NCI-H187 treated with DMSO at 0.1 percent for 48 hours (cell line): Measurements from ENCODE around the gene ITPRID1.
A peak's percentile ranks its signal among the peaks of the same experiment; 100 is the strongest.
"Not testable (repeated sequence)": the region's sequence is repeated elsewhere in the genome, so short reads cannot be mapped to it uniquely, and the experiment has no call there.

ENCODE experiments used
- DNase-seq: peaks from one replicate; lab custom pipeline; 2025; lab: John Stamatoyannopoulos, UW

ITPRID1 gene

GRCh38 chr7:31516680-31517502 lies 3.0 kb downstream of the ITPRID1 start:
- DNase-seq = no peak

DNA sequence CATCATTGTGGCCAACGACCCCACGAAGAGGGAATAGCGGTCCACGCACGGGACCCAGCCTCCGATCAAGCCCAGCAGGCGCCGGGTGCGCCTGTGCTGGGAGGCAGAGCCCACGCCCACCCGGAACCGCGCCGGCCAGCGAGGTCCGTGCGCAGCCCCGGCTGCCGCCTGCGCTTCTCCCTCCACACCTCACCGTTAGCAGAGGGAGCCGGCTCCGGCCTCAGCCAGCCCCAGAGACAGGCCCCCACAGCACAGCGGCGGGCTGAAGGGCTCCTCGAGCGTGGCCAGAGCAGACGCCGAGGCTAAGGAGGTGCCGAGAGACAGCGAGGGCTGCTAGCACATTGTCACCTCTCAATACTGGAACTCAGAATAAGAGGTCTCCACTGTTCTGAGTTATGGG lies 3.6 kb downstream of the ITPRID1 start:
- DNase-seq = no peak

GRCh38 chr7:31518766-31519165 lies 4.9 kb downstream of the ITPRID1 start:
- no peak for DNase-seq

DNA sequence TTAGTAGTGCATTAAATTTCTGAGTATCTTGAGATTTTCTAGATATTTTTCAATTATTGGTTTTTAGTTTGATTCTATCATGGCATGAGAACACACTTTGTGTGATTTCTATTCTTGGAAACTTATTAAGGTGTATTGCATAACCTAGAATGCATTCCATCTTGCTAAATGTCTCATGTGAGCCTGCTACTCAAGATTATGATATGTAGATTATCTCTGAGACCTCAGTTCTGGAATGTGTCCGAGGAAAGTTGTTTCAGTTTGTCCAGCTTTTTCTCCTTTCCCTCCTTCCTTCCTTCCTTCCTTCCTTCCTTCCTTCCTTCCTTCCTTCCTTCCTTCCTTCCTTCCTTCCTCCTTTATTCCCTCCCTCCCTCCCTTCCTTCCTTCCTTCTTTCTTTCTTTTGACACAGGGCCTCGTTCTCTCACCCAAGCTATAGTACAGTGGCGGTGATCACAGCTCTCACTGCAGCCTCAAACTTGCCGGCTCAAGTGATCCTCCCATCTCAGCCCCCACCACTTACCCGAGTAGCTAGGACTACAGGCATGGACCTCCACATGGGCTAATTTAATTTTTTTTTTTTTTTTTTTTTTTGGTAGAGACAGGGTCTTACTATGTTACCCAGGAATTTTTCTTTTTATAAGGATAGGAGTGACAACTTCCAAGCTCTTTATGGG lies 7.6 kb downstream of the ITPRID1 start:
- no peak for DNase-seq

DNA sequence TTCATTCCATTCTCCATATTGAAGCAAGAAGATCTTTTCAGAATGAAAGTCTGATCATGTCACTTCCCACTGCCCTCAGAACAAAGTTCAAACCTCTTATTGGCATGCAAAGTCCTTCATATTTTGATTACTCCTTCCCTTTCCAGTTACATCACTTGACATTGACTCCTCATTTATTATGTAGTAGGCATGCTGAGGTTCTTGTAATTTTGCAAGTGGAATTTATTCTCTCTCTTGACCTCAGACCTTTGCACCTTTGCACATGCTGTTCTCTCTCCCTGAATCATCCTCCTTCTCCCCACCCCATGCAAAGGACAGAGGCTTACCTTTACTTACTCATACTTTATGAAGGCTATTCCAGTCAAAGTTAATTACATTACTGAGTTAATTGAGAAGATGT lies 13.0 kb downstream of the ITPRID1 start:
- DNase-seq = no peak

DNA sequence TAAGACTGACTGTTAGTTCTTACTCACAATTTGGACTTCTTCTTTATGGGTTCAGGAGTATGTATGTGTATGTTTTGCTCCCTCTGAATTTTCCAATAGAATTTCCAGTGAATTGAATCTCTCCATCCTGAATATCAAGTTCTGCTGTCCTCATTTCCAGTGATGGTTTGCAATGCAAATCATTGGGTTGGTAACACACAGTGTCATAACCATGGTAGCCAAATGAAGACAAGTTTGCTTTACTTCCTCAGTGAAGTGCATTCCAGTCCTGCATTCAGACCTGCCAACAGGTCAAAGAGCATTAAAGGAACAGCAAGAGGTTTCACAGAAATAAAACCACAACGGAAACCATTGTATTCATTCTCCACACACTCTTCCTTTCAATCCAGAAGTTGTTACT lies 15.2 kb downstream of the ITPRID1 start:
- DNase-seq = no peak

DNA sequence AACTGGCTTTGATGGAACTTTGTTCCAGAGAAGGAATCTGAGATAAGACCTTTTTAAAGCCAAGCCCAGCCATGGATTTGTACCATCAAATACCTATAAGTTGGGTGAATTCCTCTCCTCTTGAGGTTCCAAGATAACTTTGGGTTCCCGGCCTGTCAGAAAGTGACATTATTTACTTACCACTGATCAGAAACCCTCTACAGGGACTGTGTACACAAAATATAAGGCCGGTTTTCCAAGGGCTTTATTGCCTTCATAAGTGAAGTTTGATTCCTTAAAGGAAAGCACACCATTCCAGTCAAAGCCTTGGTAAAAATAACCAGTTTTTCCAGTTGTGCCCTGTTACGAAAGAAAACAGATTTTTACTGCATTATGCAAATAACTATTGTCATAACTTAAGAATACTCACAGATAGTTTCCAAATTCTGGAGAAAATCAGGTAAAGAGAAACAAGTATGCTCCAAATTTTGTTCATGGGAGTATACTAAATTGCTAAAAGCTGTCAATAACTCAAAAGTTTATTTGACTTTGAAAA lies 26.8 kb downstream of the ITPRID1 start:
- DNase-seq = not testable (repeated sequence)

DNA sequence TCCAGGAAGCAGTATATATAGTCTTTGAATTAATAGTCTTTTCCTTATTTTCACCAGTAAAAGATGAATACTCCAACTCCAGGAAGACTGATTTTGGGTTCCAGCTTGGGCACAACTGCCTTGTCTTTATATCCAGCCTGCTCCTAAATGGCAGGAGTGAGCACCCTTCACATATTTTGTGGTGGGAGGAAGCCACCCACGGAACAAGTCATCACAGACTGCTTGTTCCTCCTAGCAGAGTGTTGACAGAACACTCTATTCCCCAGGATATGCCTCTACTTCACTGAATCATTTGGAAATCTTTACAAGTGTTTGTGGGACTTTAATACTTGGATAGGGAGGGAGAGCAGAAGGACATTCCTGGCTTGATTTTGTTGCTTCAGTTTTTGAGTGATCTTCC lies 31.7 kb downstream of the ITPRID1 start:
- no peak for DNase-seq

- no peak for DNase-seq
These were observed 35.7 kb downstream of the ITPRID1 start for GRCh38 chr7:31549611-31550010.

- no peak for DNase-seq
These were observed 36.5 kb downstream of the ITPRID1 start for GRCh38 chr7:31550432-31550831.

DNA sequence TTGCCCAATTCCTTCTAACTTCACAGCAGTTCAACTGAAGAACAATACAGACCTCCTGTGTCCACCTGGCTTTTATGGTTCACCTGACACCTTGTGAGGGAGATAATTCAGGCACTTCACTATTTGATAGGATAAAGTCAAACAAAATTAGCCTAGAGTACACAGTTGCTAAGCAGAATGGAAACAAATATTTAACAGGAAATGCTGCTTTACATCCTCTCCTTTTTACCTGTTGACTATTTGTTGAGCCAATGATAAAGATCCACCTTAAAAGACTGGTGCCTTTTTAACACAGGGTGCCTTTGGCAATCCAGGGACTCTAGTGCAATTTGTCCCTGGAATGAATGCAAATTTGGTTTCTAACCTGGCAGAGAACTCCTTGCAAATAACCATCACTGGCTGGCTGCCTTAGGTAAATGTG lies 39.8 kb downstream of the ITPRID1 start:
- DNase-seq = peak; percentile 5

DNA sequence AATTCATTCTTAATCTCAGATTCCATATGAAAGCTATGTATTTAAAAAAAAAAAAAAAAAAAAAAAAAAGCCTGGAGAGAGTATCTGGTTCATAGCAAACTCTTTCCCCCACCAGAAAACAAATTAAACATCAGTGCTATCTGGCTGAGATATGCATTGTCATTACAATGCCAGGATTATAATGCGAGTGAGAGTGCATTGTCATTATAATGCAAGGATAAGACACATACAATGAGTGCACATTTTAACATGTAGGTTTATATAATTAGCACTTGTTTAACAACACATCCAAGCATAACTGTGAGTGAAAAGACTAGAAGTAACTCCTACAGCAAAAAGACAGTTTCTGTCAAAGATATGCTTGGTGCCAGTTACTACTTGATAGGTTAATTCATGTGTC lies 48.1 kb downstream of the ITPRID1 start:
- no peak for DNase-seq

- DNase-seq = no peak
These were observed 49.6 kb downstream of the ITPRID1 start for GRCh38 chr7:31563522-31563921.

DNA sequence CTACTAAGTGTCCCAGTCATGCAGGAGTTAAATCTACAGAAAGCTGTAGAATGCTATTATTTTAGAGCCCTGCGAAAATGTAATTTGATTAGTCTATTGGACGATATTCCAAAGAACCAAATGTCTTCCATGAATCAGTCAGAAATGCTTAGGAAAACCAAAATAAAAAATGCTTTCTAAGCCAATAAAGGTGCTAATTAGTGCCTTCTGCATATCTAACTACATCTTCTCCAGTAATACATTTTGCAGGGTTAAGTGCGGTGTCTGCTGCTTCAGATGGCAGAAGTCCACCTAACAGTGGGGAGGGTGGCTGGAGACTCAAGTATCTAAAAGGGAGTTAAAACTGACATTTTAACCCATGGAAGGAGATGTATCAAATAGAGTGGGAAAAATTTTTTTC lies 50.1 kb downstream of the ITPRID1 start:
- DNase-seq = no peak

DNA sequence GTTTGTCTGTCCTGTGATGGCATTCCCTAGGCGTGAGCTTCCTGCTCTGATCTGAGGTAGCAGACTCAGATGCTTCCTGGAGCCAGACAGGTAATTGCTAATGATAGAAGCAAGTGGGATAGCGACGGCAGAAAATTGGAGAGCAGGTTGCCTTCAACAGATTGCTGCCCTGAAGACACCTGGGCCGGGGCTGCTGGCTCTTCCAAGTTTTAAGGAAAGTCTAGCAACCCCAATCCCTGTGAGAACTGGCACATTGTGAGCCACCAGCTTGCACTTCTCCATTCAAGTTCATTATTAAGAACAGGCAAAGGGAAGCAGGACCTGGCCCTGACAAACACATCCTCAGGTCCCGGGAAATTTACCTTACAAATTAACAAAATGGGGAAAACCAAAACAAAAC lies 50.8 kb downstream of the ITPRID1 start:
- no peak for DNase-seq

- no peak for DNase-seq
These were observed 55.6 kb downstream of the ITPRID1 start for GRCh38 chr7:31569528-31569927.

DNA sequence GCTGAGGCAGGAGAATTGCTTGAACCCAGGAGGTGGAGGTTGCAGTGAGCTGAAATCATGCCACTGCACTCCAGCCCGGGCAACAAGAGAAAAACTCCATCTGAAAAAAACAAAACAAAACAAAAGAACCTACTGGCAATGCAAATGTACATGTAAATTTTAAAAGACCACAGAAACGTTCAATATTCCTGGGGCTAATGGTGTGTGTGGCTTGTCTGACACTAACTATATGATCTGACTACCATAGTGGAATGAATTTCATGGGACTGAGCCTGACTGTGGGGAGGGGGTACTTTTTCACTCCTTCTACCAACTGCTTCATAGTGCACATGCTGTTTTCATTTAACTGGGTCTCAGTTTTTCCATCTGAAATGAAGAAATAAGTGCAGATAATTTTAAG lies 69.6 kb downstream of the ITPRID1 start:
- no peak for DNase-seq

- DNase-seq = no peak
These were observed 70.1 kb downstream of the ITPRID1 start for GRCh38 chr7:31583942-31584341.

DNA sequence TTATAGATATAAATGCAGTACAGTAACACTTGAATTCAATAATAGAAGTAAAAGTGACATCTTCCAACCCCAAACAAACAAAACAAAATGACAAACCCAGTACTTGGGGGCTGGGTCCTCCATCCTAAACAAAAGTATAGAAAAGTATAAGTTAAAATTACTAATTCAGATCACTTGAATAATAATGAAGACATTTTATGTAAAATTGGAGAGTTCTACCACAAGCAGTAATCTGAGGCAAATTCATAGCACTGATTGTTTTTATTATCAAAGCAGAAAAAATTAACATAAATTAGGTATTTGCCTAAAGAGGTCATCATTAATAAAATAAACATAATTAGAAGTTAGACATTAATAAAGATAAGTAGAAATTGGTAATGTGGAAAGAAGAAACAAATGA lies 81.5 kb downstream of the ITPRID1 start:
- no peak for DNase-seq

DNA sequence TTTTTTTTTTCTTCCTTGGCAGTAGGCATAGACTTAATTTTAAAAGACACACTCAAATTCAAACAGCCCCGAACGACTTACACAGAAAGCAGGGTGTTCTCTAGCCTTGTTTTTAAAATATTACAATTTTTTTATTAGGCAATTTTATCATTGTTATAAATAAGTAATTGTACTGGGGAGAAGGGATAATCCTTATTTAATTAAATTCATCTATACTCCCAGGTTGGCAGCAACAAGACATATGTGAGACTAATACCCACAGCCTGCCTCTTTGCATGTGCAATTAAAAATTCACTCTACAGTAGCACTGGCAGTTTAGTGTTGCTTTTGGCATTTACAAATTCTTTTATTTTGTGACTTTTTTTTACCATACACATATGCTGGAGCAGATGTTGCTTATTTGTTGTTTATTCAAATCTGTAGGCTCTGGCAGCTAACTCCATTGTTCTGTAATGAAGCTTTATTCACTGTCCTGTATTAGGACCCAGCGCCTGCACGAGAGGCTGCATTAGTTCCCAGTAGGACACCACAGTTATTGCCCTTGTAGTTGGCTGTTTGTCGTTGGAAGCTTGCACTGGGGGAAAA lies 88.2 kb downstream of the ITPRID1 start:
- no peak for DNase-seq

DNA sequence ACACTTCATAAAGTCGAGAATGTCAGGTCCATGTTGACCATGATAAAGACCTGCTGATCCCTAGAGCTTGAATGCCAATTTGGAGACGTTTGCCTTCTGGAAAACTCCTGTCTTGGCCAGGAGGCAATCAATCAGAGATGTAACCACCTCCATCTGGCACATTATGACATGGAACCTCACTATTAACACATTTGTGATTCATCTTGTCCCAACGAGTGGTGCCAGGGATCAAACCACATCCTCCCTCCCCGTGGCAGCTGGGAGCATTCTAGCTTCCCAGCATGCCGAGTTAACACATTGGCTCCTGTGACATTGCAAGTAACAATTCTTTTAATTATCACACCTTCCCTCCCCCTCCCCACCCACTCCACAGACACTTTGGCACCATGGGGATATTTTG lies 89.2 kb downstream of the ITPRID1 start:
- no peak for DNase-seq

- DNase-seq = no peak
These were observed 99.7 kb downstream of the ITPRID1 start for GRCh38 chr7:31613604-31614003.

- DNase-seq = no peak
These were observed 119.6 kb downstream of the ITPRID1 start for GRCh38 chr7:31633467-31633866.
